NCI-H446 (cell line): ENCODE data around the gene ITPR1.
A peak's percentile ranks its signal among the peaks of the same experiment; 100 is the strongest.

Experiments used
- DNase-seq, 2 experiments: peaks; one replicate each; lab custom pipeline; 2025; lab: John Stamatoyannopoulos, UW

ITPR1 gene

GRCh38 chr3:4643904-4644547 is 150.9 kb downstream of the ITPR1 start:
- no peak for DNase-seq

DNA sequence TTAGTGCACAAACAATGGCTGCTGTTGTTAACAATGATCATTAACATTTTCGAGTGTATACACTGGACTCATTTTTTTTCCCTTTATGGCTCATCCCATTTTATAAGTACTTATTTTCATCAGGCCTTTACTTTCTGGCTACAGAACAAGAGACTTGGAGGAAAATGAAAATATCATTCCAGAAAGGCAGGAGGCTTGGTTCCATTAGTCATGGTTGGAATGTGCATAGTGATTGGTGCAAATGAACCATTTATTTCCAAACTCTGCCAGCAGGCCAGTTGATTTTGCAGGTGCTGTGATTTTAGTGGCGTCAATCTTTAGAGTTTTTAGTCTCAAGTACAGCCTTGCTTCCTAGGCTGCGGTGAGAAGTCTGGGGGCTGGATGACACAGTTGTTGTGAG is 151.8 kb downstream of the ITPR1 start:
- DNase-seq, result no peak

- DNase-seq, result no peak
These were observed 152.3 kb downstream of the ITPR1 start for GRCh38 chr3:4645468-4645867.

GRCh38 chr3:4647411-4647810 is 154.3 kb downstream of the ITPR1 start:
- no peak for DNase-seq

- DNase-seq, result no peak
These were observed 162.2 kb downstream of the ITPR1 start for GRCh38 chr3:4655145-4656045.

DNA sequence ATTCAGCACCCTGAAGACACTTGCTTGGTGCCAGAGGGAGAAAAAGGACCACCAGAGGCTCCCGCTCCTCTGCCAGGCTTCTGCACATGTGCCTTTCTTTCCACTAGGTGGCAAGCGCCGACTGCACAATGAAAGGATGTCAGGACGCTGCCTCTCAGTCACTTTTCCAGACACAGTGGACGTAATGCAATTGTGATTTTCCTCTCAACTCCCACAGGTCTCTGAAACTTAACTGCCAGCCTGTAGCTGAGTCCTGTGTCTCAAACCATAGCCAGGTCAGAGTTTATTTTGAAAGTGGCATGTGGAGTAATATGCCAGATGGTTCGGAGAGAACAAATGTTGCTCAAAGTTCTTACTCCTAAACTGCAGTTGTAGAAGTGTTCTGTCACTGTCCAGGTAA is 162.9 kb downstream of the ITPR1 start:
- peak in 1 of 2 experiments; percentile 25 for DNase-seq

DNA sequence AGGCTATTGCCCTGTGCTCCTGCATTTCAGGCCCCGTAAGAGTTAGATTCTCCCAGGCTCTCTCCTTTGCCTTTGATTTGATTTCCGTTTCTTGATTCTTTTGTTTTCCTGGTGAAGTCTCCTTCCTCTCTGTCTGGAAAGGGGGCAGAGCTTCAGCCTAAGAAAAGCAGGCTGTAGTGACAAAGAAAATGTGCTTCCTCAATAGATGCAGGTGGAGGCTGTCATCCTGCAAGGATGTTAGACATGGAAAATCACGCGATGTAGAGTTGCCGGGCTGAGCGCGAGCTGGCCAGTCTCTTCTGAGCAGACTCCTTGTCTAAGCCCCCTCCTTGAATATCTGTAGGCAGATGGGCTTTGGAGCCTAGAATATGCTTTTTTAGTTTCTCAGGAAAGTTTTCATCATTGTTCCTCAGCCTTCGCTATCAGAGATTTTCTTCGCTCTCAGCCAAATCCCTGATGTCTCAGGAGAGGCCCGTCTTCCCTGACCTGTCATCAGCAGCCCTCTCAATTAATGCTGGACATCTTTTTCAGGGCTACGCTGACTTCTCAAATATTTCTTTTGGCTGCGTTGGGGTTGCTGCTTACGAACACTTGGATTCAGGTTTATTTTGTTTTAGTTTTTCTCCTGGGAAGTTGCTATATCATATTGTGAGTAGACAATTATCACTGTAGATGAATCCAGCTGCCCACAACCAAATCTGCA is 163.6 kb downstream of the ITPR1 start:
- DNase-seq, result no peak

DNA sequence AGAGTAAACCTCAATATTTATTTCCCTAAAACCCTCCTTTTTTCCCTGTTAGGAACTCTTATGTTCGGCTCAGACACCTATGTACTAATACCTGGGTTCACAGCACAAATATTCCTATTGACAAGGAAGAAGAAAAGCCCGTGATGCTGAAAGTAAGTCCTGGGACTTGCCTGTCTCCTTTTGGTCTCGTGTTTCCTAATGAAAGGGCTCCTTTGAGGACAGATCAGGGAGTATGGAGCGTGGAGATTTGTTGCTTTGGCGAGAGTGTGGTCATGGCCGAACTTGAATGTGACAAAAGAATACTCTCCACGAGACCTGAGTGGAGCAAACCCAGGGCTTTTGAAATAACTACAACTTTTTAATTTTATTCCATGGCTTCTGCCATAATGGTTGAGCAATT is 167.8 kb downstream of the ITPR1 start:
- no peak for DNase-seq

GRCh38 chr3:4664412-4664811 is 171.3 kb downstream of the ITPR1 start:
- DNase-seq, result no peak

- DNase-seq, result no peak
These were observed 172.0 kb downstream of the ITPR1 start for GRCh38 chr3:4665197-4665596.

DNA sequence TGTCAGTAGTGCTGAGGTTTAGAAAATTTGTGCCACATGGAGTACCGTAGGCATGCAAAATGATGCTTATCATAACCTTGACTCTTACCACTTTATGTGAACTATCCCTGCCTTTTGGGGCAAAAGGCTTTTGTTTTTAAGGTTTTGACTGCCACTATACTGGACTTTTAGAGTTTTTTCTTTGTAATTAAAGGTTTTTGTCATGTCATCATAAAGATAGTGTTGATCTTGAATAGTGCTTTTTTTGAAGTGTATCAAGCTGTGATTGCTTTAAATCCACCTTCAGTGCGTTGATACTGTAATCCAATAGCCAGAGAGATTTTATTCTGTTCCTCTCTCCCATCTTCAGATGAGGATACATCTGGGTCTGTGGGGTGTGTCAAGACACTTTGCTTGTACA is 172.9 kb downstream of the ITPR1 start:
- DNase-seq, result no peak

- DNase-seq, result no peak
These were observed 177.2 kb downstream of the ITPR1 start for GRCh38 chr3:4670352-4670751.

GRCh38 chr3:4672725-4673275 is 179.7 kb downstream of the ITPR1 start:
- DNase-seq, result peak in 1 of 2 experiments; percentile 4

DNA sequence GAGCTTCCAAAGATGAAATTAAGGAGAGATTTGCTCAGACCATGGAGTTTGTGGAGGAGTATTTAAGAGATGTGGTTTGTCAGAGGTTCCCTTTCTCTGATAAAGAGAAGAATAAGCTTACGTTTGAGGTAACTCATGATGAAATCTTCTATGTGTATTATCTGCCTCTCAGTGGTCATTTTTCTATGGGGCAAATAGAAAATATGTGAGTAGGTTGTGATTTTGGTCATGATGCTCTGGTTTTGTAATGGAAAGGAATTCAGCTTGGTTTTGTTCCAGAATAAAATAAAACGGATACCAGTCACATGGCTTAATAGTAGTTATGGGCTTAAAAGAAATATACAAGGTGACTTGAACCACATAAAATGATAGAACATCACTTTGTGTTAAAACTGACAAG is 181.1 kb downstream of the ITPR1 start:
- DNase-seq, result no peak

GRCh38 chr3:4675704-4676103 is 182.6 kb downstream of the ITPR1 start:
- DNase-seq, result no peak

DNA sequence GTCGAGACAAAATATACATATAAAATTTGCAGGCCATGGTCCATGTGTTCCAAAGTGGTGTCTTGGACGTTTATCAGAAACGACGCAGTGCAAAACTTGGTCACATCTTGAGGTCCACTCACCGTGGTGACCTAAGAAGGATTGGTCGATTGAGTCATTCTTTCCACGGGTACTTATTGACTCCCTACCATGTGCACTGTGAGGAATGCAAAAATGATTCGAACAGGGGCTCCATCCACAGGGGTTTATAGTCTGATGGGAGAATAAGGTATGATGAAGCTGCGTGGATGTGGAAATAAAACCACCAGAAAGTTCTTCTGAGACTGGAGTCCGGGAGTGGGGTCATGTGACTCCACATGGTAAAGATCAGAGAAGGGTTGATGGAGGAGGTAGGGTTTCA is 185.2 kb downstream of the ITPR1 start:
- no peak for DNase-seq

DNA sequence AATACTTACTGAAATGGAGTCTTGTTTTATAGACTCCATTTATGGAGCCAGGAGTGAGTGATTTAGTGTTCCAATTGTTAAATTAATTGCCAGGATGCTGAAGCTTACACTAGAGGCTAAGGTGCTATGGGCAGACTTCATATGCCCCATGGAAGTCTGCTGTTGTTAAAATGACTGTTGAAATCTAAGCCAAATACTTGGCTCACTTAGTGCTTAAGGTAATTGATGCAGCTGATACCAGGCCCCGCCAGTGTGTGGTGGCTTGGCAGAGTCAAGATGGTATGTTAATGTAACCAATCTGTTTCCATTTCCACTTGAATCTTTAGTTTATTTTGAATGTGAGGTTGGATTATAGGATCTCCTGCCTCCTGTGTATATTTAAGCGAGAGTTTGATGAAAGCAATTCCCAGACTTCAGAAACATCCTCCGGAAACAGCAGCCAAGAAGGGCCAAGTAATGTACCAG is 187.1 kb downstream of the ITPR1 start:
- DNase-seq, result no peak

GRCh38 chr3:4680871-4681300 is 187.7 kb downstream of the ITPR1 start:
- no peak for DNase-seq

DNA sequence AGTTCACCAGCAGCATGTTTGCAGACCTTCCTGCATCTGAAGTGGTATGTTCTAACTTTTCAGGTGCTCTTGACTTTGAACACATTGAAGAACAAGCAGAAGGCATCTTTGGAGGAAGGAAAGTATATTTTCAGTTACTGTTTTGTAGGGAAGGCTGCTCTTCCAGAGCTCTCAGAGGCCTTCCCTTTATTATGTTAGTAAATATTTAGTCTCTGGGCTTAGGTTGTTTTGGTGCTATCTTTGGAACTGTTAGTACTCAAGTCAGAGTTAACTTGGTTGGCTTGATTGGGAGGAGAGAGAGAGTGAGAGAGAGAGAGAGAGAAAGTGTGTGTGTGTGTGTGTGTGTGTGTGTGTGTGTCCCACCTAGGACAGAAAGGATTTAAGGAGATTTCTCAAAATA is 188.2 kb downstream of the ITPR1 start:
- DNase-seq, result no peak

DNA sequence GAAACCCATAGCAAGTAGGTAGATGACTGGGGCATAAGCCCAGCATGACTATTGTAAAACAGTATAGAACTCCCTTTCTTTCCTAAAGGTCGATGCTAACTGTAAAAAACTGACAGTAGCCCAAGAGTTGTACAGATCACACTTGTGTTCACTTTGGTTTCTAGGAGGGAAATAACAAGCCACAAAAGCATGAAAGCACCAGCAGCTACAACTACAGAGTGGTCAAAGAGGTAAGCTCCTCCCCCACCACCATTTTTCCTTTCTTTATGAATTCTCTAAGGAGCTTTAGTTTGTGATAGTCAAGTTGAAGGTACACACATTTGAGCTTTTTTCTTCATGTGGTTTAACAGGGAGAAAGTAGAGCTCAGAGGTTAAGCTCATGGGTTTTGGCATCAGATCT is 191.0 kb downstream of the ITPR1 start:
- DNase-seq, result no peak

GRCh38 chr3:4684976-4685375 is 191.8 kb downstream of the ITPR1 start:
- DNase-seq, result no peak

GRCh38 chr3:4685673-4686345 is 192.7 kb downstream of the ITPR1 start:
- DNase-seq, result no peak
